ENCODE measurements around the gene TUBGCP6. TPM values are rescaled to one million over a fixed set of nuclear protein-coding genes. Genes with fewer than 3 reads are reported as not detected.

Gene TUBGCP6
- total RNA-seq, 2 donors from 2014 or later, result 56.3 to 117 TPM

DNA sequence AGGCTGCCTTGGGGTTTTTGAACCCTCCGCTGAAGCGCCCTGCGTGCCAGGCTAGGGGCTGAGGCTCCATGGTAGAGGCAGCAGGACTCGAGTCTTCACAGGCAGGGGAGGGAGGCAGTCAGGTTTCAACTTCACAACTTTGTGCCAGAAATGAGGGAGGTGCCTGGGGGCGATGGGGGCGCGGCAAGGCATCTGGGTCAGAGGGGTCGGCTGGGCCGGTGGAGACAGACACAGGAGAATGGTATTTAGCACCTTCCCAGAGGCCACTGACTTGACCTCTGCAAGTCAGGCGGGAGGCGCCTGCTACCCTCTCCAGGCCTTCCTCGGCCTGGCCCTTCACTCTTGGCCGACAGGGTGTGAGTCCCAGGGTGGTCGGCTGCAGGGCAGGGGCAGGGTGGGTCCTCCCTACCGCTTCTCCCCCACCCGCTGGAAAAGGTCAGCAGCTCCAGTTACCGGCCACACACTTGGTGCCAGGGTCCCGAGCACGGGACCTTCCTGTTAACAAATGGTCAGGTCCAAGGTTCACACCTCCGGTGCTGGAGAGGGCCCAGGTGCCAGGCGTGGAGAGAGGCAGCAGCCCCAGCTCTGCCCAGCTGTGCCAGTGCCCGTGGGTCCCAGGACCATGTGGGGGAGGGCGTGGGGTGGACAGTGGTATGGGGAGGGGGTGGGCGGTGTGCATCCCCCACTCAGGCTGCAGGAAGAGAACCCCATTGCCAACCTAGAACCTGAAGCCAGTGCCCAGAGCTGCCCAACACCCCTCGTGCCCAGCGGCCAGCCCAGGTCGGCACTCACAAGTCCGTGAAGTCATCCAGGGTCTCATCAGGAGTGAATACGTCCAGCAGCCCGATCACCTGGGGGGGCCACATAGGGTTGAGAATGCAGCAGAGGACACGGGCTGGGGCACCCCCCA, 12.9 kb upstream of the TUBGCP6 start:
- peaks cover 4% of the 10 kb centered on the region for H3K4me1 ChIP-seq (replicated peaks)

DNA sequence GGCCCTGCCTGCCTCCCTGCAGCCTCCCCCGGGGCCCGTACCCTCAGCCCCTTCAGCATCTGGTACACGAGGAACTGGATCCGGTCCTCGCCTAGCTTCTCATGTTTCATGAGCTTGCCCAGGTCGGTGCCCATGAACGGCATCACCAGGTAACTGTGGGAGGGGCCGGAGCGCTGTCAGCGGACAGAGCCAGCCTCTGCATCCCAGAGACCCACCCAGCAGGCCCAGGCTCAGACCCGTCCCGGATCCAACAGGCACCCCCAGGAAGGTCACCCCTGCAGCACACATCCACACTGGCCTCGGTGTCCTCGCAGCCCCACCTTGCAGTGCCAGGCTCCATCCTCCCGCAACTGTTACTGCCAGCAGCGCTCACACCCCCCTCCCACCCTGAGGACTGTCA, 12.2 kb upstream of the TUBGCP6 start:
- H3K27me3 ChIP-seq (replicated peaks; ENCODE audit: insufficient read depth), result no peaks in the 10 kb centered on the region
- no peaks in the 10 kb centered on the region for H3K9me3 ChIP-seq
- no peak for DNase-seq (ENCODE audit: low spot score)
- H3K4me1 ChIP-seq (replicated peaks), result peaks cover 4% of the 10 kb centered on the region
- H3K4me3 ChIP-seq, result no peak overlapping the region
- TF ChIP-seq, protein P1, sequence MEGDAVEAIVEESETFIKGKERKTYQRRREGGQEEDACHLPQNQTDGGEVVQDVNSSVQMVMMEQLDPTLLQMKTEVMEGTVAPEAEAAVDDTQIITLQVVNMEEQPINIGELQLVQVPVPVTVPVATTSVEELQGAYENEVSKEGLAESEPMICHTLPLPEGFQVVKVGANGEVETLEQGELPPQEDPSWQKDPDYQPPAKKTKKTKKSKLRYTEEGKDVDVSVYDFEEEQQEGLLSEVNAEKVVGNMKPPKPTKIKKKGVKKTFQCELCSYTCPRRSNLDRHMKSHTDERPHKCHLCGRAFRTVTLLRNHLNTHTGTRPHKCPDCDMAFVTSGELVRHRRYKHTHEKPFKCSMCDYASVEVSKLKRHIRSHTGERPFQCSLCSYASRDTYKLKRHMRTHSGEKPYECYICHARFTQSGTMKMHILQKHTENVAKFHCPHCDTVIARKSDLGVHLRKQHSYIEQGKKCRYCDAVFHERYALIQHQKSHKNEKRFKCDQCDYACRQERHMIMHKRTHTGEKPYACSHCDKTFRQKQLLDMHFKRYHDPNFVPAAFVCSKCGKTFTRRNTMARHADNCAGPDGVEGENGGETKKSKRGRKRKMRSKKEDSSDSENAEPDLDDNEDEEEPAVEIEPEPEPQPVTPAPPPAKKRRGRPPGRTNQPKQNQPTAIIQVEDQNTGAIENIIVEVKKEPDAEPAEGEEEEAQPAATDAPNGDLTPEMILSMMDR (IDR thresholded peaks at IDR 0.05), result no peak
- TF ChIP-seq POLR2AphosphoS5 (IDR thresholded peaks at IDR 0.05), result no peak
- TF ChIP-seq POLR2A (IDR thresholded peaks at IDR 0.05), result no peak
- H3K27ac ChIP-seq, result no peak overlapping the region
- intact Hi-C loops (cut with DNase I), result no loop called here
- 54% methylated on average over 15 of the region's 16 CpGs for WGBS
- H3K36me3 ChIP-seq, result no peaks in the 10 kb centered on the region

More for the DNA sequence above, 12.9 kb upstream of the TUBGCP6 start:
- no peaks in the 10 kb centered on the region for H3K27me3 ChIP-seq (replicated peaks; ENCODE audit: insufficient read depth)
- intact Hi-C loops (cut with DNase I), result no loop called here
- no peaks in the 10 kb centered on the region for H3K9me3 ChIP-seq
- 79% methylated on average over 23 of the region's 31 CpGs for WGBS
- H3K36me3 ChIP-seq, result no peaks in the 10 kb centered on the region
- H3K27ac ChIP-seq, result no peak overlapping the region
- no peak for DNase-seq (ENCODE audit: low spot score)
- H3K4me3 ChIP-seq, result no peak overlapping the region
- TF ChIP-seq, protein P1 (IDR thresholded peaks at IDR 0.05), result no peak
- TF ChIP-seq POLR2AphosphoS5 (IDR thresholded peaks at IDR 0.05) (no peak), POLR2A (IDR thresholded peaks at IDR 0.05) (no peak)

DNA sequence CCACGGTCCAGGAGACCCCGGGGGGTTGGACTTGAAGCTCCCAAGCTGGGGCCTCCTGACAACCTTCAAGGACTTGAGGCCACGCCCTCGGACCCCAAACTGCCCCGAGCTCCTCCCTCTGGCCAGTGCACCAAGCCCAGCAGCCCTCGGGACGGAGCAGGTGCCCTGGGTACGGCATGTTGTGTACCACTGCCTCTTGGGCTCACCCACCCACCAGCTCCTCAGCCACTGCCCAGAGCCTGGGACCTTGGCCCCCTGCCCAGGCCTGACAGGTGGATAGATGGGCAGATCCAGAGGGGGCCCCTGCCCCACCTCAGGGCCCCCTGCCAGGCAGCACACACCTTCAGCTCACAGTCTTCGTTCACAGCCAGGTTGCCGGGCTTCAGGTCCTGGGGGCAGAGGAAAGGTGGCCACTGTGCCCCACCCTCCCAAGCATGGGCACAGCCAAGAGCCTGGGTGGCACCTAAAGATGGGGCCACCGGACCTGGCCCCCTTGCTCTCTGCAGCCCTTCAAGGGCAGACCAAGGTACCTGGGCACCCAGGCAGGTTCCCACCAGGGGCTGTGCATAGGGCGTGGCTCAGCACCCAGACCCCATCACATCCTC, 11.5 kb upstream of the TUBGCP6 start:
- no peak overlapping the region for H3K27ac ChIP-seq
- DNase-seq (ENCODE audit: low spot score), result no peak
- no peaks in the 10 kb centered on the region for H3K36me3 ChIP-seq
- H3K4me1 ChIP-seq (replicated peaks), result peaks cover 7% of the 10 kb centered on the region
- 88% methylated on average over 12 of the region's 12 CpGs for WGBS
- TF ChIP-seq POLR2A (IDR thresholded peaks at IDR 0.05), result no peak
- no peak for TF ChIP-seq POLR2AphosphoS5 (IDR thresholded peaks at IDR 0.05)
- TF ChIP-seq, protein P1 (IDR thresholded peaks at IDR 0.05), result no peak
- no peaks in the 10 kb centered on the region for H3K9me3 ChIP-seq
- intact Hi-C loops (cut with DNase I), result no loop called here
- no peaks in the 10 kb centered on the region for H3K27me3 ChIP-seq (replicated peaks; ENCODE audit: insufficient read depth)
- H3K4me3 ChIP-seq, result no peak overlapping the region

DNA sequence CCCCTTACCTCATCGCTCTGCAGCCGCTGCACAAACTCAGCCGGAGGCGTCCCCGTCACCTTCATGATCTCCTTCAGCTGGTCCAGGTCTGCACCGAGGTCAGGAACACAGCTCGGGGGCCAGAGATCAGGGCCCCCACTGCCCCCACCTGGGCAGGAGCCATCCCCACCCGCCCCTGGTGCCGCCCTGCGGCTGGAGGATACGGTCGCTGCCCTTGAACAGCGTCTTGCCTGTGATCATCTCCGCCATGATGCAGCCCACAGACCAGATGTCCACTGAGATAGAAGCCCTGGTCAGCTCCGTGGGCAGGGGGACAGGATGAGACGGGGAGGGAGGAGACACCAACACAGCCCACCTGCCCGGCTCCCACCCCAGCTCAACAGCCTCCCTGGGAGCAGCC, 10.8 kb upstream of the TUBGCP6 start:
- Histone ChIP-seq H3K27me3 (replicated peaks; ENCODE audit: insufficient read depth) (no peaks in the 10 kb centered on the region), H3K36me3 (no peaks in the 10 kb centered on the region), H3K27ac (no peak overlapping the region), H3K4me3 (no peak overlapping the region), H3K9me3 (no peaks in the 10 kb centered on the region), H3K4me1 (replicated peaks) (peaks cover 6% of the 10 kb centered on the region)
- intact Hi-C loops (cut with DNase I), result no loop called here
- no peak for DNase-seq (ENCODE audit: low spot score)
- 88% methylated on average over 17 of the region's 17 CpGs for WGBS
- TF ChIP-seq POLR2A (IDR thresholded peaks at IDR 0.05) (no peak), POLR2AphosphoS5 (IDR thresholded peaks at IDR 0.05) (no peak)
- TF ChIP-seq, protein P1 (IDR thresholded peaks at IDR 0.05), result no peak

All from prostate gland (tissue), 2 donors.